ENCODE measurements around the gene CHCHD3.
"Not testable (repeated sequence)": the region's sequence is repeated elsewhere in the genome, so short reads cannot be mapped to it uniquely, and the experiment has no call there.

Gene CHCHD3

GRCh38 chr7:132901241-132901640, 180.6 kb downstream of the CHCHD3 start:
- DNase-seq (ENCODE audit: low spot score) = no peak

- no peak for DNase-seq (ENCODE audit: low spot score)
These were observed 182.1 kb downstream of the CHCHD3 start for GRCh38 chr7:132899833-132900232.

GRCh38 chr7:132898641-132899175, 183.2 kb downstream of the CHCHD3 start:
- not testable (repeated sequence) for DNase-seq (ENCODE audit: low spot score)

DNA sequence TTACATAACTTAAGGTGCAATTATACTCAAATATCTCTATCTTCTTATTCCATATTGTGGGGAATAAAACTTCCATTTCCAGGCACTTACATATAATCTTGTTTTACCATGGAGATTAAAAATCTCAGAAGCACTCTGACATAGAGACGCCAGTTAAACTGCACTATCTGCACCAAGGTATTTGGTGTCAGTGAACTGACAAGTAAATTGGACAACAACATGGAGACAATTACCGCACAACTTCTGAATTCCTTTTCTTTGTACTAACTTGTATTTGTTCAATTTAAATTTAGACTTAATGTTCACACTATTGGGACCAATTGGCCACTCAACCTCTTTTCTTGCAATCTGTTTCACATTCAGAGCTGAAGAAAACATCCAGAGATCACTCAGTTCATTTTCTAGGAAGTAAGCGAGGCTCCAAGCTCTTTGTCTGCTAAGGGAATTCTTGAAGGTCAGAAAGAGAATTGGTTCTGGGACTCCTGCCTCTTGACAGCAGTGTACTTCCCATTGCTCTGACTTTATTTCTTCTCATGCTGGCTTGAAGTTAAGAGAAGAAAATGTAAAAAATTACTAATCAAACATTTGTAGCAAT, 184.7 kb downstream of the CHCHD3 start:
- no peak for DNase-seq (ENCODE audit: low spot score)

- no peak for DNase-seq (ENCODE audit: low spot score)
These were observed 186.7 kb downstream of the CHCHD3 start for GRCh38 chr7:132895231-132895630.

DNA sequence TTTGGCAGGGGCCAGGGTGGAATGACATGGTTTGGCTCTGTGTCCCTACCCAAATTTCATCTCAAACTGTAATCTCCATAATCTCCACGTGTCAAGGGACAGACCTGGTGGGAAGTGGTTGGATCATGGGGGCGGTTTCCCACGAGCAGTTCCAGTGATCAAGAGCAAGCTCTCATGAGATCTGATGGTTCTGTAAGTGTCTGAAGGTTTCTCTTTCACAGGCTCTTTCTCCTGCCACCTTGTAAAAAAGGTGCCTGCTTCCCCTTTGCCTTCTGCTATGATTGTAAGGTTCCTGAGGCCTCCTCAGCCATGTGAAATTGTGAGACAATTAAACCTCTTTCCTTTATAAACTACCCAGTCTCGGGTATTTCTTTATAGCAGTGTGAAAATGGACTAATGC, 188.3 kb downstream of the CHCHD3 start:
- DNase-seq (ENCODE audit: low spot score) = no peak

GRCh38 chr7:132892744-132893143, 189.1 kb downstream of the CHCHD3 start:
- DNase-seq (ENCODE audit: low spot score) = not testable (repeated sequence)

DNA sequence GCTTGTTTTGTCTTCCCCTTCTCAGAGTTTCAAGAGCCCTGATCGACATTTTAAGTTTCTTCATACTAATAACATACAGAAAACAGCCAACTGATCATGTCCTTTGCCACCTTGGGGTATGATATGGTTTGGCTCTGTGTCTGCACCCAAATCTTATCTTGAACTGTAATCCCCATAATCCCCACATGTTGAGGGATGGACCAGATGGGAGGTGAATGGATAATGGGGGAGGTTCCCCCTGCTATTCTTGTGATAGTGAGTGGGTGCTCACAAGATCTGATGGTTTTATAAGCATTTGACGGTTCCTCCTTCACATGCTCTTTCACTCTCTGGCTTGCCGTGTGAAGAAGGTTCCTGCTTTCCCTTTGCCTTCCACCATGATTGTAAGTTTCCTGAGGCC, 190.3 kb downstream of the CHCHD3 start:
- DNase-seq (ENCODE audit: low spot score) = no peak

DNA sequence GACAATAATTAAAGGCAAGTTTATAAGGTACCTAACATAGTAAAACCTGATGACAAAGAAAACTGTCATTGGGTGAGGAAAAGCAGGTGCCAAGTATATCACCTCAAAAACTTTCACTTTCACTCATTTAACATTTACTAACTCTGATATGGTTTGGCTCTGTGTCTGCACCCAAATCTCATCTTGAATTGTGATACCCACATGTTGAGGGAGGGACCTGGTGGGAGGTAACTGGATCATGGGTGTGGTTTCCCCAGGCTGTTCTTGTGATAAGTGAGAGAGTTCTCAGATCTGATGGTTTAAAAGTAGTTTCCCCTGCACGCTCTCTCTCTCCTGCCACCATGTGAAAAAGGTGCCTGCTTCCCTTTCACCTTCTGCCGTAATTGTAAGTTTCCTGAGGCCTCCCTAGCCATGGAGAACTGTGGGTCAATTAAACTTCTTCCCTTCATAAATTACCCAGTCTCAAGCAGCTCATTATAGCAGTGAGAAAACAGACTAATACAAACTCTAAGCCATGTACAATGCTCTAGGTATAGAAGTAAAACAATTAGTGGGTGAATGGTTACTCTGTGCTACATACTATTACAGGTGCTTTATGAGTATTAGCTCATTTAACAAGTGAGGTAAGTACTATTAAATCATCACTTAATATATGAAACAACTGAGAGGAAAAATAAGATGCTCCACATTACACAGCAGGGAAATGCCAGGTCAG, 199.0 kb downstream of the CHCHD3 start:
- DNase-seq (ENCODE audit: low spot score) = peak; percentile 23

DNA sequence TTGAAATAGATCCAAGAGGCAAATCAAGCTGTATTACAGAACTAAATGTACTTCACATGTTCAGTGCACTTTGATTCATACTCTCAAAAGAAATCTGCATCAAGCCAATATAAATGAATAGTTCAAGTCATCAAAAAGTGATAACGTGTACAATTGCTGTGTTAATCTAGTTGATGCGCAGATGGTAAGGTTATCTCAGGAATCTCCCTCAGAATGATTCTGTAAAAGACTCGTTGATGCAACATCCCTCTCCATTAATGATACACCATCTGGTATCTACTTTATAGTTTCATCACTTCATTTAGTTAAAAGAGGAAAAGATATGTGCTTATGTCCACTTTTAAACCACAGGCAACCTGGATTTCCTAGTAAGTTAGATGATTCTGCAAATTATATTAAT, 200.6 kb downstream of the CHCHD3 start:
- no peak for DNase-seq (ENCODE audit: low spot score)

DNA sequence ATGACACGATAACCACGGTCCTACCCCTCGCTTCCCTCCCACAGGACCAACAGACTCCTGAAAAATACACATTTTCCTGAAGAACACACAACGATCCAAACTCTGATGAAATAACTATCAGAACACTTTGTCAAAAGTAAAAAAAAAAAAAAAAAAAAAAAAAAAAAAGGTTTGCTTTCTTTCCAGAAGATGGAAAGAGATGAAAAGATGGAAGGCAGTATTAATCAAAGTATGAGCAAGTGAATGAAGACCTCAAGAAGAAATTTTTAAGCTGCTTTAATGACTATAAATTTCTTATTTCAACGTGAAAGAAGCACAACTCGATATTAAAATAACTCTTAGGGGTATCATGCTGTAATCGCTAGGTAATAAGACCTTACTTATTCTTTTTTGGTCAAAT, 202.3 kb downstream of the CHCHD3 start:
- no peak for DNase-seq (ENCODE audit: low spot score)

DNA sequence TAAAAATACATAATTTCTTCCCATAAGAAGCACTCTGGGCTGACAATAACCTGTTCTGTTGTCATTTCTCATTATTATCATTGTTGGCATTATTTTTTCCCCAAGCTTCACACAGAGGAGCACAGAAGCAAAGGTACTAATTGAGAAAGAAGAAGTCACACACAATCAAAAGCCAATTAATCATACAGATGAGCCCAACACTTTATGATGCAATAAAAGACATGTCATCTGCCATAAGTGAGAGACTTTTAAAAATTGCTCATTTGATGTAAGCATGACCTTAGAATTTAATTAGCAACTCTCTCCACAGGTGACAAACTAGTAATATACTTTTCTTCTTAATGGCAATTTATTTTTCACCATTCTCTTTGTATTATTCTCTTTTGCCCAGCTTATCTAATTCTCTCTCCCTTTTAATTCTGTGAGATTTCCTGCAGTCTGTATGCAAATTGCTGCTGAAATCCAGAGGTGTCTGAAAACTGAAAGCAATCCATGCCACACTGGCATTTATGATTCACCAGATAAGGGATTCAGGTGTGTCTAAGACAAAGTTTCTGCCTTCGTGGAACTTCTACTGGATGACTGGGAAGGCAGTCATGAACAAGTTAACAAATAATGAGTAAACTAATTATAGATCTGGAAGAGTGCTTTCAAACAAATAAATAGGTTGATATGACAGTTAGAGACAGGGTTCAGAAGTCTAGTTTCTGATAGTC, 203.5 kb downstream of the CHCHD3 start:
- DNase-seq (ENCODE audit: low spot score) = no peak

GRCh38 chr7:132877573-132877972, 204.3 kb downstream of the CHCHD3 start:
- DNase-seq (ENCODE audit: low spot score) = no peak

DNA sequence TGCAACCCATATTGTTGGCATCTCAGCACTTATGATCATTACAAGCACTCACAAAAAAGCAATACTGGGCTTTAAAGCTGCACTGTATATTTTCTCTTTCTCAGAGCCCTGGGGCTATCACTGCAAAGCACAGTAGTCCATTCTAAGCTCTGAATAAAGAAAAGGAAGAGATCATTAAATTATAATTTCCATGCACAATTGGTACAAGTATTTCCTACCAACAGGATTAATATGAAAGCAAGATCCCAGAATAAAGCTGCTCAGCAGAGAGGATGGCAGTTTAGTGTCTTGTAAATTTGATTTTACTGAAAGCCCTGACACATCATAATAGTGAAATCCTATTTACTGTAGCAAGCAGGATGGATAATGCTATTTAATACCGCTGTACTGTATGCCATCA, 205.3 kb downstream of the CHCHD3 start:
- DNase-seq (ENCODE audit: low spot score) = no peak

- no peak for DNase-seq (ENCODE audit: low spot score)
These were observed 209.9 kb downstream of the CHCHD3 start for GRCh38 chr7:132872034-132872433.

DNA sequence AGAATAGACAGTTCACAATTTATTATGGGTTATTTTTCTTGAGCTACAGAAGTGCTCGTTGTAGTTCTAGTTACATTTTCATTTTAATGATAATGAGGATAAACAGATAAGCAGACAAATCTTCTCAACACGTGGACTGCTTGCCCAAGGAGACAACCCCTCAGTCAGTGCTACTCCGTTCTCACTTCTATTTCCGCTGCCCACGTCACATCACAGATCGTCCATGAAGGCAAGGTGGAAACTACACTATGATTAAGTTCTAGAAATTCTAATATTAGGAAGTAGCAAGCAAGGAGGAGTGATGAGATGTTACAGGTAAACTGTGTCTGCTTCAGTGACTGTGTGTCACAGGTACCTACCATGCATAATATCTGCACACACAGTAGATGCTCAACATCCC, 210.5 kb downstream of the CHCHD3 start:
- no peak for DNase-seq (ENCODE audit: low spot score)

DNA sequence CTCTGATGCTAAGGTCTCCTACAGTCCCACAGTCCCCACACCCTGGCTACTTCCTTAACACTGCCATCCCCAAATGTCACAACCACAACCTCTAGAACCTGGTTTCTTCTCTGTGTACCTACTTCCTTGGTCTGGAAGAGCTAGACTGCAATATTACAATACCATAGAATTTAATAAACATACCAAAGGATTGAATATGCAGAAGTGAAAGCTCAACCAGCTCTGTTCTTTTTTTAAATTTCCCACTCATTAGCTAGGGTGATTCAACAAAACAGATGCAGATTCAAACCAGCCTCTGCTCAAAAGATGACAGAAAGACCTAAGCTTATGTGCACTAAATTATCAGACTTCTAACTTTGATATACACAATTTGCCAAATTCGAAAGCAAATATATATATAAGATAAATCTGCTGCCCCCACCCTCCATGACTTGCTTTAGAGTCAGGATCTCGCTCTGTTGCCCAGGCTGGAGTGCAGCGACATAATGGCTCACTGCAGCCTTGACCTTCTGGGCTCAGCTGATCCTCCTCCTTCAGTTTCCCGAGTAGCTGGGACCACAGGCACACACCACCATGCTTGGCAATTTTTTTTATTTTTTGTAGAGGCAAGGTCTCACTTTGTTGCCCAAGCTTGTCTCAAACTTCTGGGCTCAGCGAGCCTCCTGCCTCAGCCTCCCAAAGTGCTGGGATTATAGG, 212.6 kb downstream of the CHCHD3 start:
- DNase-seq (ENCODE audit: low spot score) = no peak

DNA sequence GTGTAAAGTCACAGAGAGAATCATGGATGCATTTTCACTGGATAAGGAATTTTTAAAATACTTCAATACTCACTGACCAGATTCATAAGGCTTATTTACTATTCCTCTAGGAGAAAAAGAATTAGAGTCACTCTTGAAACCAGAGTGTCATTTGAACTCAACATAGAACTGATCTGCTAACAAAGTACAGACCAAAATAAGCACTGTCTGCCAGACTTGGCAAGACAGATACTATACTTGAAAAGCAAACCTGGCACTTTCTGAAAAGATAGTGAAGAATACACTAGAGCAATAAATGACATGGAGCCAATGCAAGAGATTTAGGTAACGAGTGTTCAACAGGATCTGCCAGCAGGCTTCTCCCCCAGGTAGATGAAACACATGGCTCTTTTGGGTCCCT, 215.3 kb downstream of the CHCHD3 start:
- DNase-seq (ENCODE audit: low spot score) = no peak

GRCh38 chr7:132866144-132866531, 215.8 kb downstream of the CHCHD3 start:
- DNase-seq (ENCODE audit: low spot score) = no peak

- DNase-seq (ENCODE audit: low spot score) = no peak
These were observed 216.3 kb downstream of the CHCHD3 start for GRCh38 chr7:132865366-132866143.

DNA sequence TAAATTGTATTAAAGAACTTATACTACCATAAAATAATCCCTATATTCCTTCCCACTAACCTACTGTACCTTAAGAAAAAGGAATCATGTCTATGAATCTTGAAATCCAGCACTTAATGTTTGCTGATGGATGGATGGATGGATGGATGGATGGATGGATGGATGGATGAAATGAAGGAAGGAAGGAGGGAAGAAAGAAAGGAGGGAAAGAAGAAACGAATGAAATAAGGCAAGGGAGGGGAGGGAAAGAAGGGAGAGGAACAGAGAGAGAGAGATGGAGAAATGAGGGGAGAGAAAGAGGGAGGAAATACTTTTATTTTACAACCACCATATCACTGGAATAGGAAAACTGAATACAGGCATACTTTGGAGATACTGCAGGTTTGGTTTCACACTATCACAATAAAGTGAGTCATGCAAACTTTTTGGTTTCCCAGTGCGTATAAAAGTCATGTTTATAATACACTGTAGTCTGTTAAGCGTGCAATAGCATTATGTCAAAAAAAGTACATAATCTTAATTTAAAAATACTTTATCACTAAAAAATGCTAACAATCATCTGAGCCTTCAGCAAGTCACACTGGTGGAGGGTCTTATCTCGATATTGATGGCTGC, 219.8 kb downstream of the CHCHD3 start:
- DNase-seq (ENCODE audit: low spot score) = no peak
